H1 (cell line): ENCODE results near the gene CTDP1. TPM values are rescaled to one million over a fixed set of nuclear protein-coding genes. Genes with fewer than 3 reads are reported as not detected.

Source experiments
- CTCF ChIA-PET: fragments of 300-600 bp; sonication (Branson Sonifier 250); formaldehyde crosslinking; loops from one replicate; lab custom pipeline; 2021; ENCODE audit not compliant: partially characterized antibody; lab: Charles Lee
- POLR2A ChIA-PET: fragments of 300-600 bp; sonication (Branson Sonifier 250); formaldehyde crosslinking; loops from one replicate; lab custom pipeline; 2021; ENCODE audit warnings: inconsistent platforms; ENCODE audit not compliant: partially characterized antibody; lab: Charles Lee
- DNase-seq, 2 experiments: peaks; one replicate each; pipeline versions ENCODE4 v3.0.0 to v3.0.0-alpha.2; 2010 to 2022; ENCODE audit warnings: low spot score in 2 of 2, low read depth in 1 of 2, mixed read lengths in 1 of 2
- FAIRE-seq: peaks from 2 replicates; lab custom pipeline; 2011; peaks lifted over from hg19 to GRCh38; lab: Jason Lieb, UNC
- H2AFZ ChIP-seq: 2 replicates; pipeline ENCODE4 v1.8.1; 2012; ENCODE audit warnings: low read length, inconsistent platforms
- H2AK5ac ChIP-seq: 2 replicates; pipeline ENCODE4 v1.6.1; 2013; ENCODE audit warnings: low read depth, low read length
- H2BK120ac ChIP-seq: replicated peaks from 2 replicates; pipeline ENCODE3; 2013; ENCODE audit warnings: low read depth, low read length, inconsistent platforms
- H2BK12ac ChIP-seq: 2 replicates; pipeline ENCODE4 v1.6.1; 2013; ENCODE audit warnings: low read depth, low read length
- H2BK15ac ChIP-seq: 2 replicates; pipeline ENCODE4 v1.6.1; 2013; ENCODE audit warnings: low read length
- H2BK20ac ChIP-seq: 2 replicates; pipeline ENCODE4 v1.6.1; 2013; ENCODE audit warnings: low read length
- H2BK5ac ChIP-seq: 2 replicates; pipeline ENCODE4 v1.6.1; 2013; ENCODE audit warnings: low read depth, low read length
- H3K14ac ChIP-seq: 2 replicates; pipeline ENCODE4 v1.6.1; 2013; ENCODE audit warnings: inconsistent platforms; ENCODE audit not compliant: insufficient read length
- H3K18ac ChIP-seq: 2 replicates; pipeline ENCODE4 v1.6.1; 2013; ENCODE audit warnings: low read length; ENCODE audit errors: extremely low read depth
- H3K23ac ChIP-seq: 2 replicates; pipeline ENCODE4 v1.6.1; 2013; ENCODE audit warnings: inconsistent platforms; ENCODE audit not compliant: insufficient read length
- H3K23me2 ChIP-seq: 2 replicates; pipeline ENCODE4 v1.6.1; 2013; ENCODE audit warnings: low read depth, low read length
- H3K27ac ChIP-seq: 2 replicates; pipeline ENCODE4 v1.6.1; 2011; ENCODE audit warnings: low read depth, low read length, inconsistent platforms
- H3K27me3 ChIP-seq, 4 experiments: replicated peaks in 1 of 4; 1 replicate in 1 of 4; 2 replicates in 3 of 4; pipeline versions ENCODE4 v1.6.1 to v1.8.1; 2011 to 2013; ENCODE audit warnings: low read length in 3 of 4, mild to moderate bottlenecking in 3 of 4, inconsistent platforms in 2 of 4, mixed read lengths in 2 of 4, moderate library complexity in 1 of 4; ENCODE audit not compliant: control insufficient read depth in 3 of 4, insufficient read depth in 3 of 4; ENCODE audit errors: extremely low read depth in 1 of 4
- H3K36me3 ChIP-seq, 4 experiments: 2 replicates each; pipeline versions ENCODE4 v1.6.1 to v1.8.1; 2011 to 2013; ENCODE audit warnings: mild to moderate bottlenecking in 4 of 4, low read length in 3 of 4, moderate library complexity in 2 of 4, control low read depth in 1 of 4, inconsistent platforms in 1 of 4; ENCODE audit not compliant: insufficient read depth in 4 of 4, control insufficient read depth in 2 of 4
- H3K4ac ChIP-seq: replicated peaks from 2 replicates; pipeline ENCODE3; 2013; ENCODE audit warnings: low read length, low read depth, mixed read lengths, inconsistent platforms; ENCODE audit not compliant: insufficient read length
- H3K4me1 ChIP-seq, 4 experiments: replicated peaks in 1 of 4; 1 replicate in 1 of 4; 2 replicates in 3 of 4; pipeline versions ENCODE4 v1.6.1 to v1.8.1; 2011 to 2013; ENCODE audit warnings: low read length in 3 of 4, inconsistent platforms in 2 of 4, mixed read lengths in 1 of 4; ENCODE audit not compliant: insufficient read depth in 4 of 4, control insufficient read depth in 3 of 4
- H3K4me2 ChIP-seq, 2 experiments: 2 replicates each; pipeline versions ENCODE4 v1.6.1 to v1.8.1; 2011 to 2013; ENCODE audit warnings: low read depth in 2 of 2, low read length in 2 of 2, control low read depth in 1 of 2, inconsistent platforms in 1 of 2, mild to moderate bottlenecking in 1 of 2; ENCODE audit not compliant: insufficient read depth in 1 of 2
- H3K4me3 ChIP-seq, 4 experiments: fragments of 200-600, 300-600 bp in 1 of 4; sonication (generic), shearing (Covaris generic), sonication (Bioruptor Twin) in 1 of 4; 2 replicates each; pipeline versions ENCODE4 v1.5.1 to v1.8.1; 2011 to 2016; ENCODE audit warnings: low read length in 4 of 4, low read depth in 3 of 4, control low read depth in 2 of 4, inconsistent platforms in 2 of 4, mild to moderate bottlenecking in 2 of 4, mixed read lengths in 1 of 4, moderate library complexity in 1 of 4; ENCODE audit not compliant: insufficient read depth in 2 of 4; ENCODE audit errors: extremely low read depth in 1 of 4
- H3K56ac ChIP-seq: replicated peaks from 2 replicates; pipeline ENCODE3; 2013; ENCODE audit warnings: low read depth, mild to moderate bottlenecking, mixed read lengths, low read length, inconsistent platforms; ENCODE audit not compliant: insufficient read length
- H3K79me1 ChIP-seq: 2 replicates; pipeline ENCODE4 v1.6.1; 2013; ENCODE audit warnings: low read depth, low read length, control low read depth
- H3K79me2 ChIP-seq, 2 experiments: 2 replicates each; pipeline versions ENCODE4 v1.6.1 to v1.8.1; 2012 to 2013; ENCODE audit warnings: low read length in 2 of 2, mild to moderate bottlenecking in 2 of 2, inconsistent platforms in 1 of 2; ENCODE audit not compliant: insufficient read depth in 2 of 2, control insufficient read depth in 1 of 2
- H3K9ac ChIP-seq, 4 experiments: replicated peaks in 1 of 4; 1 replicate in 1 of 4; 2 replicates in 3 of 4; pipeline versions ENCODE4 v1.6.1 to v1.8.1; 2011 to 2013; ENCODE audit warnings: low read depth in 3 of 4, low read length in 3 of 4, control low read depth in 2 of 4, mild to moderate bottlenecking in 2 of 4, moderate library complexity in 2 of 4, inconsistent platforms in 1 of 4; ENCODE audit errors: extremely low read depth in 1 of 4
- H3K9me3 ChIP-seq, 2 experiments: 2 replicates each; pipeline versions ENCODE4 v1.6.1 to v1.8.1; 2012 to 2013; ENCODE audit warnings: mild to moderate bottlenecking in 2 of 2, moderate library complexity in 2 of 2, control low read depth in 1 of 2, inconsistent platforms in 1 of 2, low read depth in 1 of 2, low read length in 1 of 2, mixed read lengths in 1 of 2; ENCODE audit not compliant: insufficient read depth in 2 of 2
- H4K20me1 ChIP-seq, 2 experiments: replicated peaks in 1 of 2; 2 replicates each; pipeline versions ENCODE3 to v1.8.1; 2011 to 2013; ENCODE audit warnings: inconsistent platforms in 2 of 2, low read length in 2 of 2, mild to moderate bottlenecking in 1 of 2; ENCODE audit not compliant: insufficient read depth in 2 of 2, control insufficient read depth in 1 of 2
- H4K5ac ChIP-seq: 2 replicates; pipeline ENCODE4 v1.6.1; 2013; ENCODE audit warnings: low read length, low read depth, mixed read lengths, inconsistent platforms; ENCODE audit not compliant: insufficient read length
- H4K8ac ChIP-seq: 2 replicates; pipeline ENCODE4 v1.8.0; 2013; ENCODE audit warnings: mild to moderate bottlenecking, moderate library complexity, low read length, inconsistent platforms; ENCODE audit not compliant: insufficient read depth; ENCODE audit errors: extremely low read depth
- H4K91ac ChIP-seq: replicated peaks from 2 replicates; pipeline ENCODE3; 2013; ENCODE audit warnings: low read length, mixed read lengths, inconsistent platforms; ENCODE audit not compliant: insufficient read length
- EGR1 ChIP-seq: IDR thresholded peaks from 2 replicates; pipeline ENCODE4 v1.6.1; 2011; ENCODE audit warnings: low read depth, low read length, borderline replicate concordance
- NANOG ChIP-seq: IDR thresholded peaks from 2 replicates; pipeline ENCODE4 v1.6.1; 2011; ENCODE audit warnings: low read length, low read depth, mild to moderate bottlenecking, inconsistent platforms; ENCODE audit not compliant: insufficient read depth, poor library complexity, severe bottlenecking
- PHF8 ChIP-seq: fragments of 200-600 bp; sonication (generic); conservative IDR thresholded peaks from 2 replicates; pipeline ENCODE4 v1.7.1; 2012; ENCODE audit warnings: low read depth, mild to moderate bottlenecking, inconsistent platforms, low read length, moderate library complexity
- SIRT6 ChIP-seq: IDR thresholded peaks from one replicate; pipeline ENCODE4 v1.7.1; 2012; ENCODE audit warnings: low read length, inconsistent platforms
- SP4 ChIP-seq: IDR thresholded peaks from 2 replicates; pipeline ENCODE4 v1.6.1; 2012; ENCODE audit warnings: low read length, inconsistent platforms
- TAF7 ChIP-seq: optimal IDR thresholded peaks from 2 replicates; pipeline ENCODE3; 2011; ENCODE audit warnings: low read depth, mild to moderate bottlenecking, inconsistent platforms, low read length, moderate library complexity, borderline replicate concordance
- USF2 ChIP-seq: IDR thresholded peaks from 2 replicates; pipeline ENCODE4 v1.6.1; 2011; ENCODE audit warnings: low read length, improper control_type of control experiment
- WGBS, 2 experiments: shearing (Covaris generic) in 1 of 2; methylation state at CpG; one replicate each; pipeline versions ENCODE4 v1.1.6 to v1.1.7; 2013 to 2015; ENCODE audit warnings: low lambda C conversion rate in 2 of 2, mixed read lengths in 2 of 2, inconsistent platforms in 1 of 2, low coverage in 1 of 2, missing lambda C conversion rate in 1 of 2; ENCODE audit not compliant: insufficient replicate concordance in 2 of 2, insufficient coverage in 1 of 2, insufficient read length in 1 of 2; ENCODE audit errors: extremely low coverage in 1 of 2, missing lambda C conversion rate in 1 of 2; 5-methylcytosine and 5-hydroxymethylcytosine counted together
- polyA plus RNA-seq, 7 experiments: library from polyadenylated mRNA; depleted of rRNA in 3 of 7; stranded (reverse) in 5 of 7; unstranded in 2 of 7; fragments of >200 nt in 5 of 7; fragments of 200-250 nt in 2 of 7; gene quantifications; 1 replicate in 5 of 7; 2 replicates in 1 of 7; 4 replicates in 1 of 7; pipeline versions ENCODE4 v1.2.1 to v1.2.3, GENCODE V29; 2011 to 2013; ENCODE audit warnings: missing spikeins in 2 of 7, mixed read lengths in 2 of 7
- total RNA-seq: library from RNA; stranded (reverse); fragmentation: NEBNext Ultra II Directional; extraction: Animal tissue kit (Norgen Biotek cat#: 25700); gene quantifications from 2 replicates; pipeline ENCODE4 v1.2.1, GENCODE V29; 2021

Gene CTDP1
- total and polyA plus RNA-seq, 2 of the 8 experiments (the other 6 are each of a cell fraction or from before 2014, with no cell fraction given): 16.6 to 37.0 TPM

- Histone ChIP-seq H3K4me3 (peak overlapping the region in 3 of 4 experiments; percentile 14 to 86 (median 83); a peak in 2 of 8 replicates), H3K27ac (no peak overlapping the region), H3K79me2 (peaks cover 42 to 77% of the 10 kb centered on the region in 2 experiments), H2BK120ac (no peak overlapping the region), H3K79me1 (peaks cover 33% of the 10 kb centered on the region), H3K27me3 (no peaks in the 10 kb centered on the region), H2AK5ac (no peak overlapping the region), H2BK15ac (no peak overlapping the region), H2BK5ac (no peak overlapping the region), H4K20me1 (peaks cover 13 to 34% of the 10 kb centered on the region in 2 experiments), H2BK20ac (no peak overlapping the region), H3K23ac (no peak overlapping the region), H4K91ac (no peak overlapping the region), H3K4me1 (peaks cover 6 to 14% (median 9%) of the 10 kb centered on the region in 4 experiments; a peak in 6 of 7 replicates), H4K8ac (peak overlapping the region; percentile 16; the same call in 1 of the 2 replicates), H4K5ac (no peak overlapping the region), H3K4ac (no peak overlapping the region), H3K56ac (no peak overlapping the region), H3K9me3 (no peaks in the 10 kb centered on the region), H2AFZ (no peak overlapping the region), H3K18ac (no peak overlapping the region), H2BK12ac (no peak overlapping the region), H3K14ac (no peak overlapping the region), H3K4me2 (peak overlapping the region in 1 of 2 experiments; percentile 88; a peak in 1 of 4 replicates), H3K9ac (peak overlapping the region in 1 of 4 experiments; percentile 91; a peak in 1 of 7 replicates), H3K23me2 (peaks cover 6% of the 10 kb centered on the region; the same call in 1 of the 2 replicates), H3K36me3 (peaks cover 0 to 7% (median under 1%) of the 10 kb centered on the region in 4 experiments; a peak in 4 of 8 replicates)
- DNase-seq (no peak), FAIRE-seq (no peak)
- CTCF ChIA-PET: interaction anchor here (0.6 kb wide), 1 partner anchor 255 kb away, joined by 3 read pairs; no protein-coding TSS in a partner anchor
- POLR2A ChIA-PET: interaction anchor here (1.0 kb wide), 1 partner anchor 48 kb away, joined by 4 read pairs; no protein-coding TSS in a partner anchor
- 91% methylated on average over 21 of the region's 21 CpGs; no CpG with 5 or more reads in 1 of the 2 experiments for WGBS, 2 experiments
- TF ChIP-seq USF2: no peak
- TF ChIP-seq SIRT6: no peak
- no peak for TF ChIP-seq TAF7
- no peak for TF ChIP-seq EGR1
- no peak for TF ChIP-seq SP4
- no peak for TF ChIP-seq PHF8
- no peak for TF ChIP-seq NANOG
Measured at GRCh38 chr18:79681484-79682387, 2.1 kb downstream of the CTDP1 start.
